Measurements from ENCODE around the gene COG5. TPM values are rescaled to one million over a fixed set of nuclear protein-coding genes. Genes with fewer than 3 reads are reported as not detected.

COG5 gene
- total and polyA plus RNA-seq, 8 donors: 4.1 to 34.7 (median 26.5) TPM

DNA sequence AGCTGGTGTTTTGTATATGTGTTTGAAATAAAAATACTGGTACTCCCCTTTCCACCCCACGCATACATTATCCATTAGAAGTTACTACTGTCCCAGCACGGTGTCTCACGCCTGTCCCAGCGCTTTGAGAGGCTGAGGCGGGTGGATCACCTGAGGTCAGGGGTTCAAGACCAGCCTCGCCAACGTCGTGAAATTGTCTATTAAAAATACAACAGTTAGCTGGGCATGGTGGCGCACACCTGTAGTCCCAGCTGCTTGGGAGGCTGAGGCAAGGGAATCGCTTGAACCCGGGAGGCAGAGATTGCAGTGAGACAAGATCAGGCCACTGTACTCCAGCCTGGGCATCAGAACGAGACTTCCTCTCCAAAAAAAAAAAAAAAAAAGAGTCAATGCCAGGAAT lies 392.2 kb downstream of the COG5 start:
- Histone ChIP-seq H3K4me1 (peaks cover 17 to 48% (median 45%) of the 10 kb centered on the region in 3 donors), H3K36me3 (no peaks in the 10 kb centered on the region), H3K4me3 (no peak overlapping the region), H3K27me3 (no peaks in the 10 kb centered on the region), H3K9me3 (no peaks in the 10 kb centered on the region), H3K27ac (no peak overlapping the region)
- intact Hi-C loops (cut with DNase I): no loop called here
- DNase-seq (no peak), ATAC-seq (no peak), FAIRE-seq (no peak)
- WGBS, 2 donors: 86 to 89% methylated on average over 12 of the region's 12 CpGs
- TF ChIP-seq, protein P1, sequence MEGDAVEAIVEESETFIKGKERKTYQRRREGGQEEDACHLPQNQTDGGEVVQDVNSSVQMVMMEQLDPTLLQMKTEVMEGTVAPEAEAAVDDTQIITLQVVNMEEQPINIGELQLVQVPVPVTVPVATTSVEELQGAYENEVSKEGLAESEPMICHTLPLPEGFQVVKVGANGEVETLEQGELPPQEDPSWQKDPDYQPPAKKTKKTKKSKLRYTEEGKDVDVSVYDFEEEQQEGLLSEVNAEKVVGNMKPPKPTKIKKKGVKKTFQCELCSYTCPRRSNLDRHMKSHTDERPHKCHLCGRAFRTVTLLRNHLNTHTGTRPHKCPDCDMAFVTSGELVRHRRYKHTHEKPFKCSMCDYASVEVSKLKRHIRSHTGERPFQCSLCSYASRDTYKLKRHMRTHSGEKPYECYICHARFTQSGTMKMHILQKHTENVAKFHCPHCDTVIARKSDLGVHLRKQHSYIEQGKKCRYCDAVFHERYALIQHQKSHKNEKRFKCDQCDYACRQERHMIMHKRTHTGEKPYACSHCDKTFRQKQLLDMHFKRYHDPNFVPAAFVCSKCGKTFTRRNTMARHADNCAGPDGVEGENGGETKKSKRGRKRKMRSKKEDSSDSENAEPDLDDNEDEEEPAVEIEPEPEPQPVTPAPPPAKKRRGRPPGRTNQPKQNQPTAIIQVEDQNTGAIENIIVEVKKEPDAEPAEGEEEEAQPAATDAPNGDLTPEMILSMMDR (IDR thresholded peaks at IDR 0.05): no peak

DNA sequence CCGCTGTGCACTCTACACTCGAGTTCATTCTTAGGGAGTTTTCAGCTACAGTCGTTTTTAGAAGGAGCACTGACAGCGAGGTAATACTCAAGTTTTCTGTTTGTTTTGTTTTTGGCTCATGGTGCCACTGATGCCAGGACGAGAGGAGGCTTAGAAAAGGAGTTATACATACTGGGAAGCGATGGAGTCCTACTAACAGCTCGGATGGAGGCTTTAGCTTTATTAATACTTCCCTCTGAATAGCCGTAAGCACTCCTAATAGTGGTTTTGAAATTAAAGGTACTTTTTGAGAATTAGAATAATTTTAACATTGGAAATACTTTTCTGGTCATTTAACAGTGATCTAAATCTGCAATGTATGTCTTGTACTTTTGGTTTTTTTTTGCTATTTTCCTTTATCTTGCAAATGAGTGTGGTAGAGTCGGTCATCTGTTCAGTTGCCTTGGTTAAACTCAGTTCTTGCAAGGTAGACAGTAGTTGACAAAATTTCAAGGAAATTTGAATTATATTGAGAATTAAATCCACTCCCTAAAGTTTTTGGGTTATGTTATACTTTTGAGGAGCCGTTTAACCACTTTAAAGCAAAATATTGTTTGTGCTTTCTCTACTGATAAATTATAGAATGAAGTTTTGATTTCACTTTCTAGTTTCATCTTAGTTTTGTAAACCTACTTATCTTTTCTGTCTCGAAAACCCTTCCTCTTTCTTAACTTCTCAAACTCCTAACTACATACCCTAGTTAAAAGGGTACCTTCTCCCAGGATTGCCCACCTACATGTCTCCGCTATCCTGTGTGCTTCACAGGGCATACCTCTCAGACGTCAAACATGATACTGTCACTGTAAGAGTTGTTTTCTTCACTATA lies 393.4 kb downstream of the COG5 start:
- WGBS, 2 donors: 8% methylated on average over 13 of the region's 13 CpGs
- TF ChIP-seq, protein P1 (IDR thresholded peaks at IDR 0.05): no peak
- FAIRE-seq: peak; percentile 65
- Histone ChIP-seq H3K4me1 (peaks cover 17 to 50% (median 49%) of the 10 kb centered on the region in 3 donors), H3K27ac (peak overlapping the region; percentile 90 to 98 (median 96)), H3K9me3 (no peaks in the 10 kb centered on the region), H3K36me3 (no peaks in the 10 kb centered on the region), H3K4me3 (peak overlapping the region in 3 of 4 donors; percentile 22 to 73 (median 56)), H3K27me3 (no peaks in the 10 kb centered on the region)
- intact Hi-C loops (cut with DNase I): no loop called here
- DNase-seq: no peak
- no peak for ATAC-seq

DNA sequence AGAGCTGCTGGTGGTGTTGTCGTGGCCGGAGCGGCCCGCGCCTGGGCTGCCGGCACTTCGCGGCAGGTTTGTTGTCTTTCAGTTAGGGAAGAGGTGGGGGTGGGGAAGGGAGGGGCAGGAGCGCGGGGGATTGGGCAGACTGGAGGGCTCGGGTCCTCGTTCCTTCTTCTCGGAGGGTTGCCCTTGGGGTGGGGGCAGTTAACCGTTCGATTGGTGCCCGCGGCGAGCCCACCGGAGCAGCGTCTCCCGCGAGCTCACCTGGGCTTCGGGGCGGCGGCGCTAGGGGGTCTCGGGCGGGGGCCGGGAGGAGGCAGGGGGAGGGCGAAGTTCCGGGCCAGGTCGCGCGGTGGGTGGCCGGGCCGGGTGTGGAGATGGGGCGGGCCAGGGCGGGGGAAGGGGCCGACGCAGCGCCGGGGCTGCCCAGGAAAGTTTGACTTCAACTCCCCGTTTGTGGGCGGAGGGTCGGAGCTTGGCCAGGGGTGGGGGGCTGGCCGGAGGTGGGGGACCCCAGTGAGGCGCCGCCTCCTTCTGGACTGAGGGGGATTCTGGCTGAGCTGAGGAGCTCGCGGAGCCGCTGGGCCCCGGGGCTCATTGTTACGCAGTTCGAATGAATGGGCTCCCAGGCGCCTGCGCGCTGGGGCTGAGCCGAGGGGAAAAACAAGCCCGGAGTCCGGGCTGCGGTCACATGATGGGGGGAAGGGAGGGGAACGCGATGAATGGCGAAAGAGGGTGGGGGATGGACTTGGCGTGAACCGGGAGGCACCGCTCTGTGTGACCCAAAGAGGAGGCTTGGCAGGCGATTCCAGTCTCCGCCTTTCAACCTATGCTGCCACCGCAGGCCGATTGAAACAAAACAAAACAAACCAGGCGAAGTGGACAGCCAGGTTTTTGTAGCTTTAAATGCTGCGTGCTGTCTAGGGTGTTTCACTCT lies 394.3 kb downstream of the COG5 start:
- Histone ChIP-seq H3K36me3 (no peaks in the 10 kb centered on the region), H3K9me3 (no peaks in the 10 kb centered on the region), H3K27me3 (no peaks in the 10 kb centered on the region), H3K4me1 (peaks cover 17 to 41% (median 40%) of the 10 kb centered on the region in 3 donors), H3K4me3 (peak overlapping the region; percentile 56 to 73 (median 62)), H3K27ac (peak overlapping the region; percentile 90 to 98 (median 96))
- ATAC-seq (peak; percentile 66 to 79 (median 72)), DNase-seq (peak; percentile 96 to 98 (median 98)), FAIRE-seq (peak; percentile 68)
- WGBS, 2 donors: 1% methylated on average over 57 to 73 of the region's 73 CpGs
- TF ChIP-seq, protein P1 (IDR thresholded peaks at IDR 0.05): no peak
- intact Hi-C loops (cut with DNase I): no loop called here

DNA sequence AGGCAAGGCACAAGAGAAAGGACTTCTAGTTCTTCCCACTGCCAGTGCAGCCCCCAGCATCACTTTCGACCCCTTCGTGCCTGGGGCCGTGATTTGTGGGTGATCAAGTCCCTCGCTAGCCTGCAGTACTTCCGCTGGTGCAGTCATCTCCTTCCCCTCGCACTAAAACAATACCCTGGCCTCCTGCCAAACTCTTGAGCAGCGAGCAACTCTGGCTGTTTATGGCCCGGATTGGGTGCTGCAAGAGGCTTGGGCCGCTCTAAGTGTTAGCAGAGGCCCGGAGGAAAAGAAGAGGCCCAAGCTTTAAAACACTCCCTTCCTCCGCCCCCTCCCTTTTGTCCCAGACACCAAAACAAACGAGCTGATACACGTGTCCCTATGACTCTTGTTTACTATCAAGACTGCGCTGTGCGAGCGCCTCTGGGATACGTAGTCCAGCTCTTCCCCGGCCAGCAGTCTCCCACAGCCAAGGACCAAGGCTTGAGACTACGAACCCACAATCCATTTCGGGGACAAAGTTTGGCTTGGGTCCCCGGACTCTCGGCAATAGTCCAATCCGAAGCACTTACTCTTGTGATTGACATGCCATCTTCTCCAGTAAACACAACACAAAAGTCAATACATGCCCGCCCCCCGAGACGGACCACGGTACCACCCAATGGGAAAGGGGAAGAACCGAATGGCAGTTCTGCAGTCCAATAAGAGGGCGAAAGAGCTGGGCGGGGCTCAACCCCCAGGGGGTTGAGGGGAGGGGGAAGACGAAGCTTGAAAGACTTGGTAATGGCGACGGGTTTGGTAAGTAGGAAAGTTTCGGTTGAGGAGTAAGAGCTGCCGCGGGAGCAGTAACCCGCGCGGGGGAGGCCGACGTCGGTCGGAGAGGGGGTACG lies 395.2 kb downstream of the COG5 start, which contains the start of gene HBP1:
Gene HBP1, plus strand, starts transcription at position 771 of the 887 bp plus-strand sequence. CDS start 10,891 bp downstream, outside the sequence.
- WGBS, 2 donors: 0% methylated on average over 43 to 44 of the region's 44 CpGs
- intact Hi-C loops (cut with DNase I): no loop called here
- H3K36me3 ChIP-seq: no peaks in the 10 kb centered on the region
- peak within 1 kb of the TSS; percentile 56 to 73 (median 62) for H3K4me3 ChIP-seq
- H3K27me3 ChIP-seq: no peaks in the 10 kb centered on the region
- ATAC-seq (peak; percentile 81 to 92 (median 85)), DNase-seq (peak; percentile 91 to 100 (median 99)), FAIRE-seq (peak; percentile 98)
- H3K27ac ChIP-seq: peak within 1 kb of the TSS; percentile 91 to 99 (median 96)
- TF ChIP-seq, protein P1 (IDR thresholded peaks at IDR 0.05): no peak
- H3K4me1 ChIP-seq: peaks cover 17 to 33% (median 31%) of the 10 kb centered on the region in 3 donors
- H3K9me3 ChIP-seq: no peaks in the 10 kb centered on the region
